ENCODE results near the gene PDIA2. TPM values are rescaled to one million over a fixed set of nuclear protein-coding genes. Genes with fewer than 3 reads are reported as not detected.

PDIA2 gene
- total RNA-seq, 2 donors from 2014 or later, result 0.52 to 5.4 TPM

DNA sequence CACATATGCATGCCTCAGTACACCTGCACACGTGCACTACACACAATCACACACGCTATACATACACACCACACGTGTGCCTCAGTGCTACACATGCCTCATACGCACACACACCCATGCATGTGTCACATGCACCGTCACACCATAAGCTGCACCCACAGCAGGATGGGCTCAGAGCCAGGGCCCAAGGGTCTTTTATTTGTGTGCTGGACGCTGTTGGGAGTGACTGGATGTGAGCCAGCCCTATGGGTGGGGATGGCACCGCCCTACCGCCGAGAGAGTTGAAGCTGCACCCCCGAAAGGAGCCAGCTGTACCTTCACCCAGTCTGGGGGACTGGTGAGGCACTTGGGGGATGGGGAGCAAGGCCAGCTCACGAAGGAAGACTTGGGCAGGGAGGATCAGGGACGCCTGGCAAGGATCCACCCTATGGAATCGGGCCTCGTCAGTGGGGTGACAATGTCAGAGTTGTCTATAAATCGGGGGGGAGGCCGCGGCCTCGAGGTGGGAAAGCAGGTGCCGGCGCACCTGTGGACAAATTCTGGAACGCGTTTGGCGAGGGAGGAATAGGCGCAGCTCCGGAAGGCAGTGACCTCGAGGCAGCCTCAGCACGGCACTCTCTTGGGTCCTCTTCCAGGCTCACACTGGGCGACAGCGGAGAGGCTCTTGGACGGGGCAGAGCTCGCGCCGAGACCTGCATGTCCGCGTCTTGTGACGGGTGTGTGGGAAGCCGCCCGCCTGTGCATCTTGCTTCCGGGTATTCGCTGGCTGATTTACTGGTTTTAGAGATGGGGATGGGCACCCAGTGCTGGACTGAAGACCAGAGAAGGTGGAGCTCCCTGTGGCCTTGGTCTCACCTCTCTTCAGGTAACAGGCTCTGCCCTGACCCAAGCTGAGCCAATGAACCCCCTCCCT lies 14.6 kb upstream of the PDIA2 start:
- peaks cover 21% of the 10 kb centered on the region for H3K36me3 ChIP-seq
- DNase-seq (ENCODE audit: low spot score), result no peak

DNA sequence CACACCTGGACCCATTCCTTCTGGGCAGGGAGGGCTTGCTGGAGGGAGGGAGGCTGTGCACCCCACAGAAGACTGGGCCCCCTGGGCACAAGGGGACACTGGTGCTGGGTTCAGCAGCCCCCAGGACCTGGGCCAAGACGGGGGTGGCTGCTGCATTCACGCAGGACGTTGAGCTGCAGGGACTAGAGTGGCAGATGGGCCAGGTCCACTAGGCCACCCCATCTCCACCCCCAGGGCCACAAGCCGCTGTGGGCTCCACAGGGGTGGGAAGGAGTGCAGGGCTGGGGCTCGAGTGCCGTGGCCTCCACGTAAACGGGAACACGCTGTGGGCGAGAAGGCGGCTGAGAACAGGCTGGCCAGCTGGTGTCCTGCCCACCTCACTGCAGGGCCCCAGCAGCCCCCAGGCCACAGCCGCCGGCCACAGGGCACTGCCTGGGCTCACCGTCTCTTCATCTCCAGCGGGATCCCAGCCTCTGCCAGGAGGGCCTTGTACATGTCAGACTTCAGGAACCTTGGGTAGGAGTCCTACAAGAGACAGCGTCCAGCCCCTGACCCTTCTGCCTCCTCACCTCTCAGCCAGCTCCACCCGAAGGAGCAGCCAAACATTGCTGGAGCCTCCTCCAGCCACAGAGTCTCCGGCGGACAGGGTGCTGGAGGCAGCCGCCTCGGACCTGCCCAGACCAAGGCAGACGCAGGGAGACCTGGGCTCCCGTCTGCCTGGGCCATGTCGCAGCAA lies 13.7 kb upstream of the PDIA2 start:
- H3K4me3 ChIP-seq, result no peak overlapping the region
- no peak overlapping the region for H3K27ac ChIP-seq
- TF ChIP-seq, protein P1, sequence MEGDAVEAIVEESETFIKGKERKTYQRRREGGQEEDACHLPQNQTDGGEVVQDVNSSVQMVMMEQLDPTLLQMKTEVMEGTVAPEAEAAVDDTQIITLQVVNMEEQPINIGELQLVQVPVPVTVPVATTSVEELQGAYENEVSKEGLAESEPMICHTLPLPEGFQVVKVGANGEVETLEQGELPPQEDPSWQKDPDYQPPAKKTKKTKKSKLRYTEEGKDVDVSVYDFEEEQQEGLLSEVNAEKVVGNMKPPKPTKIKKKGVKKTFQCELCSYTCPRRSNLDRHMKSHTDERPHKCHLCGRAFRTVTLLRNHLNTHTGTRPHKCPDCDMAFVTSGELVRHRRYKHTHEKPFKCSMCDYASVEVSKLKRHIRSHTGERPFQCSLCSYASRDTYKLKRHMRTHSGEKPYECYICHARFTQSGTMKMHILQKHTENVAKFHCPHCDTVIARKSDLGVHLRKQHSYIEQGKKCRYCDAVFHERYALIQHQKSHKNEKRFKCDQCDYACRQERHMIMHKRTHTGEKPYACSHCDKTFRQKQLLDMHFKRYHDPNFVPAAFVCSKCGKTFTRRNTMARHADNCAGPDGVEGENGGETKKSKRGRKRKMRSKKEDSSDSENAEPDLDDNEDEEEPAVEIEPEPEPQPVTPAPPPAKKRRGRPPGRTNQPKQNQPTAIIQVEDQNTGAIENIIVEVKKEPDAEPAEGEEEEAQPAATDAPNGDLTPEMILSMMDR (IDR thresholded peaks at IDR 0.05), result no peak

More for the DNA sequence above, 14.6 kb upstream of the PDIA2 start:
- Histone ChIP-seq H3K4me1 (peaks cover 0 to 11% of the 10 kb centered on the region in 2 donors), H3K27me3 (no peaks in the 10 kb centered on the region), H3K27ac (no peak overlapping the region), H3K4me3 (no peak overlapping the region), H3K9me3 (no peaks in the 10 kb centered on the region)
- TF ChIP-seq, protein P1 (IDR thresholded peaks at IDR 0.05), result no peak

DNA sequence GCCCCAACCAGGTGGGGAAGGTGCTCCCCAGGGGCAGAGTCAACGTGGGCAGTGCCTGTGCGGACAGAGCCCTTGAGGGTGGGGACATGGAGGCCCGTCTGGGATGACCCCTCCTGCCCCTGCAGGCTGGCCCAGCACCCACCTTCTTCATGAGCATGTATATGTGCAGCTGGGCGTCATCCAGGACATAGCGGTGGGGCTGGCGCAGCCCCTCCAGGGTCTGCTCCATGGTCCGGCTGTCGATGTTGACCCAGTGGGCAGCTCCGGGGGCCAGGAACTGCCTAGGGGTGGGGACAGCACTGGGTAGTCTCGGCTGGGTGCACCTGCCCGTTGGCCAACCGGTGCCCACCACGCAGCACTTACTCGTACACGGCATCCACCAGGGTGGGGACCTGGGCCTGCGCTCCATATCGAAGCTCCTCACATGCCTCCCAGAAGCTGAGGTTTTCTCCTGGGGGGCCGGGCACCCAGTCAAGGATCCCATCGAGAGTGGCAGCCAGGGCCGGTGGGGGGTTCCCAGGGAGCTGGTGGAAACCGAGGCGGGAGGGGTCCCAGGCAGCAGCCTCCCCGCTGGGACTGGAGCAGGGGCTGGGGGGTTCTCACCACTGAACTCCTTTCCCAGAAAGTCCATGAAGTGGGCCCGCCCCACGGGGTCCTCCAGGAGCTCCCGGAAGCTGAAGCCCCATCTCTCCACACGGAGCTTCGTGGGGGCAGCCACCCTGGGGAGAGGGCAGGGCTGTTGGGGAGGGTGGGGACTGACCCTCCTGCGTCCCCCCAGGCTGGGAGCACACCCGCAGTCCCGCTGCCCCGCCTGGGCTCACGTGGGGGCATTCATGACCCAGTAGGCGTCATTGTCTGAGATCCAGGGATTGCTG lies 12.3 kb upstream of the PDIA2 start:
- no peaks in the 10 kb centered on the region for H3K9me3 ChIP-seq
- H3K27me3 ChIP-seq, result no peaks in the 10 kb centered on the region
- TF ChIP-seq, protein P1 (IDR thresholded peaks at IDR 0.05), result no peak
- no peaks in the 10 kb centered on the region for H3K36me3 ChIP-seq
- no peak for DNase-seq (ENCODE audit: low spot score)
- H3K4me1 ChIP-seq, result peaks cover 0 to 16% of the 10 kb centered on the region in 2 donors
- H3K4me3 ChIP-seq, result no peak overlapping the region
- no peak overlapping the region for H3K27ac ChIP-seq

More for the DNA sequence above, 13.7 kb upstream of the PDIA2 start:
- Histone ChIP-seq H3K4me1 (peaks cover 0 to 11% of the 10 kb centered on the region in 2 donors), H3K36me3 (peaks cover 13% of the 10 kb centered on the region), H3K9me3 (no peaks in the 10 kb centered on the region), H3K27me3 (no peaks in the 10 kb centered on the region)
- no peak for DNase-seq (ENCODE audit: low spot score)

DNA sequence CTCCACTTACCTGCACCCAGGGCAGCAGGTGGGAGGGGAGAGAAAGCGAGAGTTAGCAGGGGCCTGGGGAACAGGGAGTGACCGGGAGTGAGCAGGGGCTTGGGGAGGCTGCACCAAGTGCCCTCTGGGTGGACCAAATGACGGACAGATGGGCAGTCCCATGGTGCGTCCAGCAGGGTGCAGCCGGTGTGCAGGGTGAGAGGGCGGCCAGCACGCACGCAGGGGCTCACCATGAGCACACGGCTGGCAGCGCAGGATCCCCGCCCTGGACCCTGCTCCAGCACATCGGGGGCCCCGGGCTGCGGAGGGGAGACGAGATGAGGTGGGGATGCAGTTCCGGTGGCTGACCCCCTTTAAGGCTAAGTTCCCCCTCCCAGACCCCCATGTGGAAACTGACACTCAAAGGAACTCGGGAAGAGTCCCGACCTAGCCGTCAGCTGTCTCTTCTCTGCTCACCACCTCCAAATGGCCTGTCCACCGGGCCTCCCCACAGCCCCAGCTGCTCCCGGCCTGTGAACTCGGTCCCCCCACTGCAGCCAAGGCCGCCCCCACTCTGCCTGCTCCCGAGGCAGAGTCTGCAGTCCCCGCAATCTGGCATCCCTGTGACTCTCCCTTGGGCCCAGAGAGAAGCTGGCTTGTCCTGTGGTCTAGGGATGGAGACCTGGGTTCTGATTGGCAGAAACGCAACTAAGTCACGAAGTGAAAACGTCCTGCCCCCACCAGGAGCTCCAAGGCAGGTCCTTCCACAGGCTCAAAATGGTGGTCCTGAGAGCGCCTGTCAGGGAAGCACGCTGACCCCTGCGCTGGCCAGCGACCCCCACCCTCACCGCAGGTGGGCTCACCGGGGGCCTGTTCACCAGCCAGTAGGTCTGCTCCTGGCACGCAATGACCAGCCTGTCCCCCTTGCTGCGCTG lies 10.1 kb upstream of the PDIA2 start:
- H3K36me3 ChIP-seq, result no peaks in the 10 kb centered on the region
- DNase-seq (ENCODE audit: low spot score), result no peak
- TF ChIP-seq, protein P1 (IDR thresholded peaks at IDR 0.05), result no peak

More for the DNA sequence above, 10.1 kb upstream of the PDIA2 start:
- Histone ChIP-seq H3K4me3 (no peak overlapping the region), H3K27ac (no peak overlapping the region), H3K9me3 (no peaks in the 10 kb centered on the region), H3K27me3 (no peaks in the 10 kb centered on the region), H3K4me1 (peaks cover 0 to 18% of the 10 kb centered on the region in 2 donors)

Measured in right atrium auricular region (tissue), 2 donors.